ENCODE data around the gene STAB2.
"Not testable (repeated sequence)": the region's sequence is repeated elsewhere in the genome, so short reads cannot be mapped to it uniquely, and the experiment has no call there.

The STAB2 gene

DNA sequence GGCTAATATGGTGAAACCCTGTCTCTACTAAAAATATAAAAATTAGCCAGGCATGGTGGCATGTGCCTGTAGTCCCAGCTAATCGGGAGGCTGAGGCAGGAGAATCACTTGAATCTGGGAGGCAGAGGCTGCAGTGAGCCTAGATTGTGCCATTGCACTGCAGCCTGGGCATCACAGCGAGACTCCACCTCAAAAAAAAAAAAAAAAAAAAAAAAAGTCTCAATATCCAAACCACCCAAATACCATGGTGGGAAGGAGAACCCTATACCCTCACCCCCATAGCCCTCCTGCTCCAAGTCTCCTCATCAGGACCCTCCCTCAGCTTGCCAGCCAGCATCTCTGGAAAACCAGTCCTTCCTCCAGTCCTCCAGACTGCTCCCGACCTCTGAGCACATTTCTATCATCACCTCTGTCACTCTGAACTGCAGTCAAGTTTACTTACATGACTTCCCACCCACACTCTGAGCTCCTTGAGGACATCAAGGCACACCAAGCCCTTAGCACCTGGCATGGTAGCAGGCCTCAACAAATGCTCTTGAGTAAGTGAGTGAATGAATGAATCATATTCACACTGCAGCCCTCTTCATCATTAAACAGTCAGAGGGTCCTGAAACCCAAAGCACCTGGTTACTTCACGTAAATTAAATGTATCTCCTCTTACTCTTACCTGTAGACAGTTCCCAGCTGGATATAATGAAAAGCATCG is 218.7 kb downstream of the STAB2 start:
- H3K9ac ChIP-seq (ENCODE audit: low read length in 2 of 2): no peak overlapping the region
- peaks cover 18 to 27% of the 10 kb centered on the region in 2 donors for H3K36me3 ChIP-seq (ENCODE audit: control insufficient read depth in 2 of 2, insufficient read depth in 2 of 2, low read length in 2 of 2)
- H3K4me3 ChIP-seq (ENCODE audit: low read length in 2 of 2): no peak overlapping the region
- peaks cover 40% of the 10 kb centered on the region for H3K4me1 ChIP-seq (ENCODE audit: control insufficient read depth, insufficient read depth, low read length)
- peak overlapping the region; percentile 18 for H3K27ac ChIP-seq (ENCODE audit: low read length)
- no peaks in the 10 kb centered on the region for H3K27me3 ChIP-seq (ENCODE audit: control insufficient read depth in 1 of 2, insufficient read depth in 2 of 2, low read length in 2 of 2)
- no peaks in the 10 kb centered on the region for H3K9me3 ChIP-seq (ENCODE audit: control insufficient read depth in 2 of 2, low read length in 2 of 2)

DNA sequence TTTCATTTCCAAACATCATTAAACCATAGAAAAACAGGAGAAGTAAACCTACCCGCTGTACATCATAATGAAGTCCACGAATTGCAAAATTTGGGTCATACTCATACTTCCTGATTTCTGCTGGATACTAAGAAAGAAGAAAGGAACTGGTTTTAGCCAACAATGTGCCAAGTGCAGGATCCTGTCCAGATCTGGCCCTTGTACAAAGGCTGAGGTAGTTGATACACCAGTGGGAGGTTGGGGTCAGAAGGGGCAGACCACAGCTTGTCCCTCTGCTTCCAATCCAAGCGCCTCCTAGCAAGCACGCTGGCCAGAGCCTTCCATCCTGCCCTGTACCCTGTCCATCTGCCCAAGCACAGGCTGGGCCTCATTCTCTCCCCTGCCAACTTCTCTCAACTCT is 219.7 kb downstream of the STAB2 start:
- Histone ChIP-seq H3K9ac (ENCODE audit: low read length in 2 of 2) (no peak overlapping the region), H3K27me3 (ENCODE audit: control insufficient read depth in 1 of 2, insufficient read depth in 2 of 2, low read length in 2 of 2) (no peaks in the 10 kb centered on the region), H3K9me3 (ENCODE audit: control insufficient read depth in 2 of 2, low read length in 2 of 2) (no peaks in the 10 kb centered on the region), H3K27ac (ENCODE audit: low read length) (no peak overlapping the region), H3K4me1 (ENCODE audit: control insufficient read depth, insufficient read depth, low read length) (peaks cover 37% of the 10 kb centered on the region), H3K4me3 (ENCODE audit: low read length in 2 of 2) (no peak overlapping the region), H3K36me3 (ENCODE audit: control insufficient read depth in 2 of 2, insufficient read depth in 2 of 2, low read length in 2 of 2) (peaks cover 25 to 29% of the 10 kb centered on the region in 2 donors)

DNA sequence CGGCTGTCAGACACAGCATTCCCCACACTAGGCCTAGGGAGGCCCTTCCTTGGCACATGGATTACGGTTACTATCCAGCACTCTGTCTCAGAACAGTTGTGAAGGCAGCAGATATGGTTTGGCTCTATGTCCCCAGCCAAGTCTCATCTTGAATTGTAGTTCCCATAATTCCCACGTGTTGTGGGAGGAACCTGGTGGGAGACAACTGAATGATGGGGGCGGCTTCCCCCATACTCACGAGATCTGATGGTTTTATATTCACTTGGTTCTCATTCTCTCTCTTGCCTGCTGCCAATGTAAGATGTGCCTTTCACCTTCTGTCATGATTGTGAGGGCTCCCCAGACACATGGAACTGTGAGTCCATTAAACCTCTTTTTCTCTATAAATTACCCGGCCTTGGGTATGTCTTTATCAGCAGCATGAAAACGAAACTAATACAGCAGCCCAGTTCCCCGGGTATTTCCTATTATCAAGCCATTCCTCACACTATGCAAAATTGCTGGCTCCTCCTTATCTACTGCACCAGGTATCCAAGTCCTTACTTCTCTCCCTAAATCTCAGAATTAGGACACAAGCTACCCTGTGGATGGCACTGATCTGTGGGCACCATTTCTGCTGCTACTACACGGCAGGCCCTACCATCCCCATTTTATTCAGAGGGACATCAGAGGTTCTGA is 220.6 kb downstream of the STAB2 start:
- Histone ChIP-seq H3K36me3 (ENCODE audit: control insufficient read depth in 2 of 2, insufficient read depth in 2 of 2, low read length in 2 of 2) (peaks cover 24 to 26% of the 10 kb centered on the region in 2 donors), H3K4me3 (ENCODE audit: low read length in 2 of 2) (no peak overlapping the region), H3K9me3 (ENCODE audit: control insufficient read depth in 2 of 2, low read length in 2 of 2) (no peaks in the 10 kb centered on the region), H3K27me3 (ENCODE audit: control insufficient read depth in 1 of 2, insufficient read depth in 2 of 2, low read length in 2 of 2) (no peaks in the 10 kb centered on the region), H3K27ac (ENCODE audit: low read length) (no peak overlapping the region), H3K4me1 (ENCODE audit: control insufficient read depth, insufficient read depth, low read length) (peaks cover 30% of the 10 kb centered on the region), H3K9ac (ENCODE audit: low read length in 2 of 2) (no peak overlapping the region)

- H3K4me1 ChIP-seq (ENCODE audit: control insufficient read depth, insufficient read depth, low read length): peaks cover 26% of the 10 kb centered on the region
- peaks cover 29 to 31% of the 10 kb centered on the region in 2 donors for H3K36me3 ChIP-seq (ENCODE audit: control insufficient read depth in 2 of 2, insufficient read depth in 2 of 2, low read length in 2 of 2)
- no peak overlapping the region for H3K9ac ChIP-seq (ENCODE audit: low read length in 2 of 2)
- H3K9me3 ChIP-seq (ENCODE audit: control insufficient read depth in 2 of 2, low read length in 2 of 2): no peaks in the 10 kb centered on the region
- H3K27me3 ChIP-seq (ENCODE audit: control insufficient read depth in 1 of 2, insufficient read depth in 2 of 2, low read length in 2 of 2): no peaks in the 10 kb centered on the region
- no peak overlapping the region for H3K4me3 ChIP-seq (ENCODE audit: low read length in 2 of 2)
- no peak overlapping the region for H3K27ac ChIP-seq (ENCODE audit: low read length)
These were observed 221.3 kb downstream of the STAB2 start for GRCh38 chr12:103808239-103808880.

GRCh38 chr12:103809154-103809553 is 222.1 kb downstream of the STAB2 start:
- no peak overlapping the region for H3K4me3 ChIP-seq (ENCODE audit: low read length in 2 of 2)
- H3K9me3 ChIP-seq (ENCODE audit: control insufficient read depth in 2 of 2, low read length in 2 of 2): no peaks in the 10 kb centered on the region
- no peak overlapping the region for H3K9ac ChIP-seq (ENCODE audit: low read length in 2 of 2)
- H3K27ac ChIP-seq (ENCODE audit: low read length): no peak overlapping the region
- H3K4me1 ChIP-seq (ENCODE audit: control insufficient read depth, insufficient read depth, low read length): peaks cover 29% of the 10 kb centered on the region
- H3K36me3 ChIP-seq (ENCODE audit: control insufficient read depth in 2 of 2, insufficient read depth in 2 of 2, low read length in 2 of 2): peaks cover 36 to 39% of the 10 kb centered on the region in 2 donors
- no peaks in the 10 kb centered on the region for H3K27me3 ChIP-seq (ENCODE audit: control insufficient read depth in 1 of 2, insufficient read depth in 2 of 2, low read length in 2 of 2)

DNA sequence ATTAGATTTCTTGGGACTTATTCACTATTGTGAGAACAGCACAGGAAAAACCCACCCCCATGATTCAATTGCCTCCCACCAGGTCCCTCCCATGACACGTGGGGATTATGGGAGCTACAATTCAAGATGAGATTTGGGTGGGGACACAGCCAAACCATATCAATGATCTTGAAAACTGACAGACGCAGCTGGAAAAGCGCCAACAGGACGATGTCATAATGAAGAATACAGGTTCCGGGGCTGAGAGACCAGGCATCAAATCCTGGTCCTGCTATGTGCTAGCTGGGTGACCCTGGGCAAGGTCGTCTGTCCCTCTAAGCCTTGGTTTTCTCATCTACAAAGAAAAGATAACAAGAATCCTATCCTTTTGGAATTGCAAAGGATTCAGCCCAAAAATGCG is 222.6 kb downstream of the STAB2 start:
- not testable (repeated sequence) for H3K27me3 ChIP-seq (ENCODE audit: control insufficient read depth in 1 of 2, insufficient read depth in 2 of 2, low read length in 2 of 2); H3K9me3 ChIP-seq (ENCODE audit: control insufficient read depth in 2 of 2, low read length in 2 of 2); H3K4me3 ChIP-seq (ENCODE audit: low read length in 2 of 2); H3K9ac ChIP-seq (ENCODE audit: low read length in 2 of 2); H3K27ac ChIP-seq (ENCODE audit: low read length)
- H3K36me3 ChIP-seq (ENCODE audit: control insufficient read depth in 2 of 2, insufficient read depth in 2 of 2, low read length in 2 of 2): peaks cover 36 to 40% of the 10 kb centered on the region in 2 donors
- H3K4me1 ChIP-seq (ENCODE audit: control insufficient read depth, insufficient read depth, low read length): peaks cover 31% of the 10 kb centered on the region

GRCh38 chr12:103810111-103810510 is 223.0 kb downstream of the STAB2 start:
- no peak overlapping the region for H3K27ac ChIP-seq (ENCODE audit: low read length)
- H3K27me3 ChIP-seq (ENCODE audit: control insufficient read depth in 1 of 2, insufficient read depth in 2 of 2, low read length in 2 of 2): no peaks in the 10 kb centered on the region
- peaks cover 30% of the 10 kb centered on the region for H3K4me1 ChIP-seq (ENCODE audit: control insufficient read depth, insufficient read depth, low read length)
- H3K9ac ChIP-seq (ENCODE audit: low read length in 2 of 2): no peak overlapping the region
- H3K4me3 ChIP-seq (ENCODE audit: low read length in 2 of 2): no peak overlapping the region
- peaks cover 36 to 43% of the 10 kb centered on the region in 2 donors for H3K36me3 ChIP-seq (ENCODE audit: control insufficient read depth in 2 of 2, insufficient read depth in 2 of 2, low read length in 2 of 2)
- no peaks in the 10 kb centered on the region for H3K9me3 ChIP-seq (ENCODE audit: control insufficient read depth in 2 of 2, low read length in 2 of 2)

DNA sequence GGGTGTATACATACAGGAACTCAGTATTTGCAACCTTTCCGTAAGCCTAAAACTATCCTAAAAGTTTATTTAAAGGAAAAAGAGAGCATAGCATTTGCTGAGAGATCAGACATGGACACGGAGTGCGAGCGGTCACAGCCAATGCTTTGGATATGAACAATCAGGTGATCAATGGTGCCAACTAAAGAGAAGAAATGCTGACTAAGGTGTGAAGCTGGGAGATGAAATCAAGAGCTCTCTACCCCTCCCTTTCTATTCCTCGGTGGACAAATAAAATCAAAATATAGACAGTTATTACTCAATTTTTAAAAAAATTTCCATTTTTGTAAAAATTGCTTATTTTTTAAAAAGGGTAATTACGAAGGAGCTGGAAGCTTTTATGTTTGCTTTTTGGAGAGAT is 224.7 kb downstream of the STAB2 start:
- Histone ChIP-seq H3K9me3 (ENCODE audit: control insufficient read depth in 2 of 2, low read length in 2 of 2) (no peaks in the 10 kb centered on the region), H3K4me3 (ENCODE audit: low read length in 2 of 2) (no peak overlapping the region), H3K27me3 (ENCODE audit: control insufficient read depth in 1 of 2, insufficient read depth in 2 of 2, low read length in 2 of 2) (no peaks in the 10 kb centered on the region), H3K9ac (ENCODE audit: low read length in 2 of 2) (no peak overlapping the region), H3K36me3 (ENCODE audit: control insufficient read depth in 2 of 2, insufficient read depth in 2 of 2, low read length in 2 of 2) (peaks cover 29 to 39% of the 10 kb centered on the region in 2 donors), H3K27ac (ENCODE audit: low read length) (no peak overlapping the region), H3K4me1 (ENCODE audit: control insufficient read depth, insufficient read depth, low read length) (peaks cover 25% of the 10 kb centered on the region)

- peaks cover 19% of the 10 kb centered on the region for H3K4me1 ChIP-seq (ENCODE audit: control insufficient read depth, insufficient read depth, low read length)
These were observed 225.7 kb downstream of the STAB2 start for GRCh38 chr12:103812789-103813188.

DNA sequence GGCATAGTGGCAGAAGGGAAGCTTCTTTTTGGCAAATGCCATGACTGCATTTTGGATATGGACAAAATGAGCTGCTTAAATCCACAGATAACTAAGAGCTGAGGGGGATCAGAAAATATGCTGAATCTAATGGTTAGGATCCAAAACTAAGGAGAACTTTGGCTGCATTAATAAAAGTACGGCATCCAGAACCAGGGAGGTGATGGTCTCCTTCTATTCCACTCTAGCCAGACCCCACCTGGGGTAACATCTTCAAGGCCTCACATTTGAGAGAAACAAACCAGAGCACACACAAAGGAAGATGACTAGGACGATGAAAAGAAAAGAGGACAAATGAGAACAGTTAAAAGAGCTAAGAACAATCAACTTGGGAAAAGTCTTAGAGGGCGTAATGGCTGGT is 226.4 kb downstream of the STAB2 start:
- peaks cover 14% of the 10 kb centered on the region for H3K4me1 ChIP-seq (ENCODE audit: control insufficient read depth, insufficient read depth, low read length)
- H3K27me3 ChIP-seq (ENCODE audit: control insufficient read depth in 1 of 2, insufficient read depth in 2 of 2, low read length in 2 of 2): no peaks in the 10 kb centered on the region
- H3K36me3 ChIP-seq (ENCODE audit: control insufficient read depth in 2 of 2, insufficient read depth in 2 of 2, low read length in 2 of 2): peaks cover 29 to 34% of the 10 kb centered on the region in 2 donors
- H3K4me3 ChIP-seq (ENCODE audit: low read length in 2 of 2): no peak overlapping the region
- H3K9ac ChIP-seq (ENCODE audit: low read length in 2 of 2): no peak overlapping the region
- no peaks in the 10 kb centered on the region for H3K9me3 ChIP-seq (ENCODE audit: control insufficient read depth in 2 of 2, low read length in 2 of 2)
- H3K27ac ChIP-seq (ENCODE audit: low read length): no peak overlapping the region

More at GRCh38 chr12:103812789-103813188, 225.7 kb downstream of the STAB2 start:
- H3K27ac ChIP-seq (ENCODE audit: low read length): no peak overlapping the region
- no peak overlapping the region for H3K4me3 ChIP-seq (ENCODE audit: low read length in 2 of 2)
- H3K9ac ChIP-seq (ENCODE audit: low read length in 2 of 2): no peak overlapping the region
- no peaks in the 10 kb centered on the region for H3K9me3 ChIP-seq (ENCODE audit: control insufficient read depth in 2 of 2, low read length in 2 of 2)
- no peaks in the 10 kb centered on the region for H3K27me3 ChIP-seq (ENCODE audit: control insufficient read depth in 1 of 2, insufficient read depth in 2 of 2, low read length in 2 of 2)
- H3K36me3 ChIP-seq (ENCODE audit: control insufficient read depth in 2 of 2, insufficient read depth in 2 of 2, low read length in 2 of 2): peaks cover 29 to 37% of the 10 kb centered on the region in 2 donors
